WERI-Rb-1 (cell line): ENCODE measurements around the gene SPRED3.

Source experiments
- DNase-seq: peaks from one replicate; pipeline ENCODE4 v3.0.0-alpha.2; 2020
- H3K27ac ChIP-seq: fragments of 250-450 bp; sonication (Bioruptor Pico); 2 replicates; pipeline ENCODE4 v1.5.1; 2020; ENCODE audit warnings: mild to moderate bottlenecking, moderate library complexity
- H3K27me3 ChIP-seq: fragments of 250-450 bp; sonication (Bioruptor Pico); 2 replicates; pipeline ENCODE4 v1.5.1; 2021; ENCODE audit warnings: mild to moderate bottlenecking, low read depth, moderate library complexity; ENCODE audit not compliant: insufficient read depth, severe bottlenecking
- H3K36me3 ChIP-seq: fragments of 250-450 bp; sonication (Bioruptor Pico); 2 replicates; pipeline ENCODE4 v1.5.1; 2020; ENCODE audit warnings: mild to moderate bottlenecking, moderate library complexity
- H3K4me3 ChIP-seq: 2 replicates; pipeline ENCODE4 v1.5.1; 2011; ENCODE audit warnings: low read depth, mild to moderate bottlenecking, control low read depth, low read length
- H3K9me3 ChIP-seq: fragments of 250-450 bp; sonication (Bioruptor Pico); 2 replicates; pipeline ENCODE4 v1.5.1; 2021; ENCODE audit warnings: mild to moderate bottlenecking, moderate library complexity; ENCODE audit not compliant: severe bottlenecking
- CTCF ChIP-seq: IDR thresholded peaks from 2 replicates; pipeline ENCODE4 v1.5.1; 2011; ENCODE audit warnings: low read depth, mild to moderate bottlenecking, control low read depth, inconsistent platforms, low read length

SPRED3 gene

GRCh38 chr19:38437295-38437694 is 48.8 kb downstream of the SPRED3 start:
- Histone ChIP-seq H3K9me3 (no peaks in the 10 kb centered on the region), H3K4me3 (no peak overlapping the region), H3K36me3 (no peaks in the 10 kb centered on the region), H3K27ac (no peak overlapping the region), H3K27me3 (no peaks in the 10 kb centered on the region)
- DNase-seq = no peak
- TF ChIP-seq CTCF = no peak

GRCh38 chr19:38437917-38438316 is 49.4 kb downstream of the SPRED3 start:
- H3K27ac ChIP-seq = no peak overlapping the region
- DNase-seq = no peak
- H3K27me3 ChIP-seq = no peaks in the 10 kb centered on the region
- H3K36me3 ChIP-seq = no peaks in the 10 kb centered on the region
- H3K9me3 ChIP-seq = no peaks in the 10 kb centered on the region
- TF ChIP-seq CTCF = no peak
- no peak overlapping the region for H3K4me3 ChIP-seq

GRCh38 chr19:38440592-38440991 is 52.1 kb downstream of the SPRED3 start:
- Histone ChIP-seq H3K27ac (no peak overlapping the region), H3K4me3 (no peak overlapping the region), H3K27me3 (no peaks in the 10 kb centered on the region), H3K36me3 (no peaks in the 10 kb centered on the region), H3K9me3 (no peaks in the 10 kb centered on the region)
- no peak for TF ChIP-seq CTCF
- DNase-seq = no peak

- peak; percentile 67 for TF ChIP-seq CTCF
- DNase-seq = peak; percentile 43
- no peaks in the 10 kb centered on the region for H3K27me3 ChIP-seq
- no peaks in the 10 kb centered on the region for H3K9me3 ChIP-seq
- H3K4me3 ChIP-seq = no peak overlapping the region
- no peaks in the 10 kb centered on the region for H3K36me3 ChIP-seq
- 0 out of 2 replicates have a peak overlapping the region, but pooled peaks have one; percentile 24 for H3K27ac ChIP-seq
Observed at GRCh38 chr19:38441657-38442348, 53.3 kb downstream of the SPRED3 start.

GRCh38 chr19:38442736-38443135 is 54.2 kb downstream of the SPRED3 start:
- Histone ChIP-seq H3K27ac (no peak overlapping the region), H3K27me3 (no peaks in the 10 kb centered on the region), H3K9me3 (no peaks in the 10 kb centered on the region), H3K36me3 (no peaks in the 10 kb centered on the region), H3K4me3 (no peak overlapping the region)
- no peak for TF ChIP-seq CTCF
- DNase-seq = no peak

- Histone ChIP-seq H3K4me3 (no peak overlapping the region), H3K27ac (no peak overlapping the region), H3K27me3 (no peaks in the 10 kb centered on the region), H3K36me3 (no peaks in the 10 kb centered on the region), H3K9me3 (no peaks in the 10 kb centered on the region)
- no peak for DNase-seq
- TF ChIP-seq CTCF = no peak
Observed at GRCh38 chr19:38443458-38443999, 55.0 kb downstream of the SPRED3 start.
